Measurements from ENCODE around the gene CACNA1F.

GRCh38 chrX:49193542-49193964 lies 39.6 kb downstream of the CACNA1F start:
- TF ChIP-seq CTCF (conservative IDR thresholded peaks at IDR 0.05), result no peak
- TF ChIP-seq ZFX (IDR thresholded peaks at IDR 0.05), result no peak
